ENCODE data around the gene ADGRG1. TPM values are rescaled to one million over a fixed set of nuclear protein-coding genes. Genes with fewer than 3 reads are reported as not detected.

ADGRG1 gene
- polyA plus RNA-seq, 1 of the 3 experiments (the other 2 are of a cell fraction), result 7.4 TPM

DNA sequence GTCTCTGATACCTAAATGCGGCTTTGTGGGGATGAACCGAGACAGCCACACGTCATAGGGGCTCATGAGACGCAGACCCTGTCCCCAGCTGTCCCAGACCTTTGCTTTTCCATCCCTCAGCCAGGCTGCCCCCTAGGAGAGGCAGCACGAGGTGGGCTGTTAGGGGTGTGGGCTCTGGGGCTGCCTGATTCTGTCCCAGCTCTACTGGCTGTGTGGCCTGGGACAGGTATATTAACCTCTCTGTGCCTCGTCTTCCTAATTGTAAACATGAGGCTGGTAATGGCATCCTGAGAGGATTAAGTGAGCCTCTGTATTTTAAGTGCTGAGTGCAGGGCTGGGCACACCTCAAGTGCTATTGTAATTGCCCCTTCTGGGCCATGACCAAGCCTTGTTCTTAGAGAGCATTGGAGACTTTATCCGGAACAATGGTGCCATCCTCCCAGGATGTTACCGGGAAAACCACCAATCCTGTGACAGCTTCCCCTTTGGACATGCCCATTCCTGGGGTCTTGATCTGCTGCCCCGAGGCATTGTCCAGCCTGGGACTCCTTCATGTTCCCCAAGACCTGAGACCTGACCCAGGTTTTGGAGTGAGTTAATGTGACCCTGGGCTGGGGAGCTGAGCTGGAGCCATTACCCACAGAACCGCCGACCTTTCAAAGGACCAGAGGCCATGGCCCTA, 5.1 kb downstream of the ADGRG1 start (continued):
- TF ChIP-seq TEAD4 (IDR thresholded peaks at IDR 0.05; ENCODE audit: borderline replicate concordance, insufficient read depth), result no peak
- TF ChIP-seq SMC3 (IDR thresholded peaks at IDR 0.05; ENCODE audit: low read depth, low read length), result no peak
- TF ChIP-seq RXRA (IDR thresholded peaks at IDR 0.05; ENCODE audit: borderline replicate concordance, low read depth), result no peak
- no peak for TF ChIP-seq MEF2A (IDR thresholded peaks at IDR 0.05; ENCODE audit: borderline replicate concordance, low read depth)
- no peak for TF ChIP-seq SIN3A (IDR thresholded peaks at IDR 0.05; ENCODE audit: borderline replicate concordance, low read depth, low read length)
- TF ChIP-seq, protein P1, sequence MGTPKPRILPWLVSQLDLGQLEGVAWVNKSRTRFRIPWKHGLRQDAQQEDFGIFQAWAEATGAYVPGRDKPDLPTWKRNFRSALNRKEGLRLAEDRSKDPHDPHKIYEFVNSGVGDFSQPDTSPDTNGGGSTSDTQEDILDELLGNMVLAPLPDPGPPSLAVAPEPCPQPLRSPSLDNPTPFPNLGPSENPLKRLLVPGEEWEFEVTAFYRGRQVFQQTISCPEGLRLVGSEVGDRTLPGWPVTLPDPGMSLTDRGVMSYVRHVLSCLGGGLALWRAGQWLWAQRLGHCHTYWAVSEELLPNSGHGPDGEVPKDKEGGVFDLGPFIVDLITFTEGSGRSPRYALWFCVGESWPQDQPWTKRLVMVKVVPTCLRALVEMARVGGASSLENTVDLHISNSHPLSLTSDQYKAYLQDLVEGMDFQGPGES (IDR thresholded peaks at IDR 0.05; ENCODE audit: low read depth, low read length), result no peak
- TF ChIP-seq GATA2 (CRISPR knock-in tag; IDR thresholded peaks at IDR 0.05), result no peak
- TF ChIP-seq, protein P2, sequence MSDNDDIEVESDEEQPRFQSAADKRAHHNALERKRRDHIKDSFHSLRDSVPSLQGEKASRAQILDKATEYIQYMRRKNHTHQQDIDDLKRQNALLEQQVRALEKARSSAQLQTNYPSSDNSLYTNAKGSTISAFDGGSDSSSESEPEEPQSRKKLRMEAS (IDR thresholded peaks at IDR 0.05; ENCODE audit: low read depth), result no peak
- TF ChIP-seq RAD21 (IDR thresholded peaks at IDR 0.05; ENCODE audit: low read length), result no peak

DNA sequence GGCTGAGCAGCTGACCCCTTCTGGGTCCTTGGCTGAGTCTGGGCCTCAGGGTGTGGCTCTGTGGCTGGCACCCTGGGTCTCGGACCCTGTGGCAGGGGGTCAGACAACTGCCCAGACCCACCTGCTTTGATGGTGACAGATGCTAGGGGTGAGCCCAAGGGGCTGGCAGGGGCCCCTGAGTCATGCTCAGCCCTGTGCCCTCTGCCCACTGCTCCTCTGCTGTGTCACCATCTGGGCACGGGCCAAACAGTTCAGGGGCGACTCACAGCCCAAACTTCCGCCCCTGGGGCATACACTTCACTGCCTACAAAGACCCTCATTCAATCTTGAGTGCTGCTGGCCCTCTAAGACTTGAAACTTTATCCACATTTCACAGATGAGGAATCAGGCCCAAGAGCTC, 5.7 kb downstream of the ADGRG1 start:
- H2AFZ ChIP-seq (ENCODE audit: low read depth), result no peak overlapping the region
- H3K27ac ChIP-seq (ENCODE audit: low read depth in 2 of 2, low read length in 1 of 2), result no peak overlapping the region
- no peaks in the 10 kb centered on the region for H4K20me1 ChIP-seq (ENCODE audit: insufficient read depth)
- H3K9ac ChIP-seq, result no peak overlapping the region
- H3K4me2 ChIP-seq, result peak overlapping the region; percentile 14; the same call in 1 of the 2 replicates
- no peaks in the 10 kb centered on the region for H3F3A ChIP-seq (replicated peaks; ENCODE audit: insufficient read depth)
- H3K4me1 ChIP-seq (ENCODE audit: control insufficient read depth in 1 of 2, insufficient read depth in 2 of 2, low read depth in 1 of 2, low read length in 1 of 2), result peaks cover 9 to 17% of the 10 kb centered on the region in 2 experiments; a peak in 3 of 4 replicates
- no peaks in the 10 kb centered on the region for H3K27me3 ChIP-seq (ENCODE audit: insufficient read depth)
- POLR2A ChIA-PET, result no interaction called here
- DNase-seq, result no peak
- no peaks in the 10 kb centered on the region for H3K79me2 ChIP-seq (ENCODE audit: insufficient read depth)
- H3K9me2 ChIP-seq, result no peaks in the 10 kb centered on the region
- no peaks in the 10 kb centered on the region for H3K36me3 ChIP-seq (replicated peaks in 1 of 2; ENCODE audit: control insufficient read depth in 1 of 2, insufficient read depth in 2 of 2, low read length in 1 of 2)
- no CpG with 5 or more reads among the region's 4 CpGs for WGBS (ENCODE audit: low lambda C conversion rate)
- H3K4me3 ChIP-seq (ENCODE audit: low read depth in 2 of 2, low read length in 1 of 2), result no peak overlapping the region
- CTCF ChIA-PET, result interaction anchor here (1.4 to 8.5 kb wide), 5 partner anchors 12 to 57 kb away, joined by 4 to 101 read pairs (median 6); no protein-coding TSS in a partner anchor
- no peaks in the 10 kb centered on the region for H3K9me3 ChIP-seq
- TF ChIP-seq NFIC (IDR thresholded peaks at IDR 0.05; ENCODE audit: borderline replicate concordance) (peak; percentile 84), MEF2A (IDR thresholded peaks at IDR 0.05; ENCODE audit: borderline replicate concordance, low read depth) (no peak), EZH2phosphoT487 (IDR thresholded peaks at IDR 0.05; ENCODE audit: borderline replicate concordance, low read depth) (no peak), EP300 (IDR thresholded peaks at IDR 0.05; ENCODE audit: borderline replicate concordance in 1 of 2, low read depth in 1 of 2, low read length in 1 of 2) (no peak), RXRA (IDR thresholded peaks at IDR 0.05; ENCODE audit: borderline replicate concordance, low read depth) (no peak), CHD2 (IDR thresholded peaks at IDR 0.05; ENCODE audit: low read length, partially characterized antibody) (no peak), RFX5 (IDR thresholded peaks at IDR 0.05; ENCODE audit: low read length) (no peak)
- TF ChIP-seq, protein P3, sequence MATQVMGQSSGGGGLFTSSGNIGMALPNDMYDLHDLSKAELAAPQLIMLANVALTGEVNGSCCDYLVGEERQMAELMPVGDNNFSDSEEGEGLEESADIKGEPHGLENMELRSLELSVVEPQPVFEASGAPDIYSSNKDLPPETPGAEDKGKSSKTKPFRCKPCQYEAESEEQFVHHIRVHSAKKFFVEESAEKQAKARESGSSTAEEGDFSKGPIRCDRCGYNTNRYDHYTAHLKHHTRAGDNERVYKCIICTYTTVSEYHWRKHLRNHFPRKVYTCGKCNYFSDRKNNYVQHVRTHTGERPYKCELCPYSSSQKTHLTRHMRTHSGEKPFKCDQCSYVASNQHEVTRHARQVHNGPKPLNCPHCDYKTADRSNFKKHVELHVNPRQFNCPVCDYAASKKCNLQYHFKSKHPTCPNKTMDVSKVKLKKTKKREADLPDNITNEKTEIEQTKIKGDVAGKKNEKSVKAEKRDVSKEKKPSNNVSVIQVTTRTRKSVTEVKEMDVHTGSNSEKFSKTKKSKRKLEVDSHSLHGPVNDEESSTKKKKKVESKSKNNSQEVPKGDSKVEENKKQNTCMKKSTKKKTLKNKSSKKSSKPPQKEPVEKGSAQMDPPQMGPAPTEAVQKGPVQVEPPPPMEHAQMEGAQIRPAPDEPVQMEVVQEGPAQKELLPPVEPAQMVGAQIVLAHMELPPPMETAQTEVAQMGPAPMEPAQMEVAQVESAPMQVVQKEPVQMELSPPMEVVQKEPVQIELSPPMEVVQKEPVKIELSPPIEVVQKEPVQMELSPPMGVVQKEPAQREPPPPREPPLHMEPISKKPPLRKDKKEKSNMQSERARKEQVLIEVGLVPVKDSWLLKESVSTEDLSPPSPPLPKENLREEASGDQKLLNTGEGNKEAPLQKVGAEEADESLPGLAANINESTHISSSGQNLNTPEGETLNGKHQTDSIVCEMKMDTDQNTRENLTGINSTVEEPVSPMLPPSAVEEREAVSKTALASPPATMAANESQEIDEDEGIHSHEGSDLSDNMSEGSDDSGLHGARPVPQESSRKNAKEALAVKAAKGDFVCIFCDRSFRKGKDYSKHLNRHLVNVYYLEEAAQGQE (IDR thresholded peaks at IDR 0.05; ENCODE audit: low read depth, low read length), result no peak
- TF ChIP-seq, protein P4, sequence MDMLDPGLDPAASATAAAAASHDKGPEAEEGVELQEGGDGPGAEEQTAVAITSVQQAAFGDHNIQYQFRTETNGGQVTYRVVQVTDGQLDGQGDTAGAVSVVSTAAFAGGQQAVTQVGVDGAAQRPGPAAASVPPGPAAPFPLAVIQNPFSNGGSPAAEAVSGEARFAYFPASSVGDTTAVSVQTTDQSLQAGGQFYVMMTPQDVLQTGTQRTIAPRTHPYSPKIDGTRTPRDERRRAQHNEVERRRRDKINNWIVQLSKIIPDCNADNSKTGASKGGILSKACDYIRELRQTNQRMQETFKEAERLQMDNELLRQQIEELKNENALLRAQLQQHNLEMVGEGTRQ (IDR thresholded peaks at IDR 0.05; ENCODE audit: borderline replicate concordance, low read depth, low read length), result no peak
- TF ChIP-seq, protein P5, sequence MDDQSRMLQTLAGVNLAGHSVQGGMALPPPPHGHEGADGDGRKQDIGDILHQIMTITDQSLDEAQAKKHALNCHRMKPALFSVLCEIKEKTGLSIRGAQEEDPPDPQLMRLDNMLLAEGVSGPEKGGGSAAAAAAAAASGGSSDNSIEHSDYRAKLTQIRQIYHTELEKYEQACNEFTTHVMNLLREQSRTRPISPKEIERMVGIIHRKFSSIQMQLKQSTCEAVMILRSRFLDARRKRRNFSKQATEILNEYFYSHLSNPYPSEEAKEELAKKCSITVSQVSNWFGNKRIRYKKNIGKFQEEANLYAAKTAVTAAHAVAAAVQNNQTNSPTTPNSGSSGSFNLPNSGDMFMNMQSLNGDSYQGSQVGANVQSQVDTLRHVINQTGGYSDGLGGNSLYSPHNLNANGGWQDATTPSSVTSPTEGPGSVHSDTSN (IDR thresholded peaks at IDR 0.05), result no peak
- TF ChIP-seq, protein P2 (IDR thresholded peaks at IDR 0.05; ENCODE audit: low read depth), result no peak
- TF ChIP-seq, protein P1 (IDR thresholded peaks at IDR 0.05; ENCODE audit: low read depth, low read length), result no peak
- TF ChIP-seq, protein P6, sequence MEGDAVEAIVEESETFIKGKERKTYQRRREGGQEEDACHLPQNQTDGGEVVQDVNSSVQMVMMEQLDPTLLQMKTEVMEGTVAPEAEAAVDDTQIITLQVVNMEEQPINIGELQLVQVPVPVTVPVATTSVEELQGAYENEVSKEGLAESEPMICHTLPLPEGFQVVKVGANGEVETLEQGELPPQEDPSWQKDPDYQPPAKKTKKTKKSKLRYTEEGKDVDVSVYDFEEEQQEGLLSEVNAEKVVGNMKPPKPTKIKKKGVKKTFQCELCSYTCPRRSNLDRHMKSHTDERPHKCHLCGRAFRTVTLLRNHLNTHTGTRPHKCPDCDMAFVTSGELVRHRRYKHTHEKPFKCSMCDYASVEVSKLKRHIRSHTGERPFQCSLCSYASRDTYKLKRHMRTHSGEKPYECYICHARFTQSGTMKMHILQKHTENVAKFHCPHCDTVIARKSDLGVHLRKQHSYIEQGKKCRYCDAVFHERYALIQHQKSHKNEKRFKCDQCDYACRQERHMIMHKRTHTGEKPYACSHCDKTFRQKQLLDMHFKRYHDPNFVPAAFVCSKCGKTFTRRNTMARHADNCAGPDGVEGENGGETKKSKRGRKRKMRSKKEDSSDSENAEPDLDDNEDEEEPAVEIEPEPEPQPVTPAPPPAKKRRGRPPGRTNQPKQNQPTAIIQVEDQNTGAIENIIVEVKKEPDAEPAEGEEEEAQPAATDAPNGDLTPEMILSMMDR (IDR thresholded peaks at IDR 0.05), result no peak
